Tibial nerve (tissue), 4 donors: ENCODE results near the gene CDC6. TPM values are rescaled to one million over a fixed set of nuclear protein-coding genes. Genes with fewer than 3 reads are reported as not detected.

Source experiments
- DNase-seq, 2 donors: peaks; one replicate each; pipeline ENCODE4 v3.0.0-alpha.2; 2019; ENCODE audit warnings: low spot score in 2 of 2
- H3K27ac ChIP-seq, 4 donors: fragments of 200-600 bp; sonication (generic) in 3 of 4; one replicate each; pipeline ENCODE4 v1.5.1; 2017 to 2019; ENCODE audit warnings: mild to moderate bottlenecking in 1 of 4
- H3K27me3 ChIP-seq, 2 donors: fragments of 200-600 bp; sonication (generic) in 1 of 2; one replicate each; pipeline versions ENCODE4 v1.5.1 to v1.6.0; 2017 to 2019
- H3K36me3 ChIP-seq, 3 donors: fragments of 200-600 bp; sonication (generic); one replicate each; pipeline ENCODE4 v1.5.1; 2018 to 2019
- H3K4me1 ChIP-seq, 4 donors: fragments of 200-600 bp; sonication (generic) in 3 of 4; one replicate each; pipeline ENCODE4 v1.5.1; 2017 to 2019
- H3K4me3 ChIP-seq, 4 donors: fragments of 200-600 bp; sonication (generic) in 3 of 4; one replicate each; pipeline ENCODE4 v1.5.1; 2017 to 2019; ENCODE audit warnings: mild to moderate bottlenecking in 1 of 4, moderate library complexity in 1 of 4
- H3K9me3 ChIP-seq, 4 donors: fragments of 200-600 bp; sonication (generic) in 3 of 4; one replicate each; pipeline ENCODE4 v1.5.1; 2017 to 2019
- EP300 ChIP-seq, 2 donors: sonication (generic); formaldehyde crosslinking; IDR thresholded peaks; one replicate each; pipeline ENCODE4 v1.6.1; 2017; ENCODE audit warnings: antibody characterized with exemption in 2 of 2, mild to moderate bottlenecking in 1 of 2
- POLR2A ChIP-seq, 2 donors: fragments of 450-650 bp; IDR thresholded peaks; one replicate each; pipeline ENCODE4 v1.6.1; 2017; ENCODE audit warnings: antibody characterized with exemption in 2 of 2, mild to moderate bottlenecking in 2 of 2, moderate library complexity in 2 of 2
- WGBS, 2 donors: methylation state at CpG; one replicate each; pipeline ENCODE4 v1.1.5; 2018; 5-methylcytosine and 5-hydroxymethylcytosine counted together
- total RNA-seq, 4 donors: library from RNA; depleted of rRNA; stranded (reverse); fragments of >200 nt; gene quantifications; one replicate each; pipeline ENCODE4 v1.1.0, GENCODE V29; 2016
- TF ChIP-seq, protein P1 (sequence below), 5 experiments: fragments of 200-600 bp in 3 of 5; fragments of 450-650 bp in 2 of 5; sonication (generic) in 3 of 5; IDR thresholded peaks; one replicate each; pipeline ENCODE4 v1.5.1; 2016 to 2019; ENCODE audit warnings: antibody characterized with exemption in 5 of 5, mild to moderate bottlenecking in 3 of 5, moderate library complexity in 2 of 5

CDC6 gene
- total RNA-seq, 4 donors from 2014 or later = 0.20 to 1.8 (median 0.43) TPM

GRCh38 chr17:40316571-40317344, 29.1 kb downstream of the CDC6 start:
- Histone ChIP-seq H3K4me3 (peak overlapping the region; percentile 7 to 99 (median 64)), H3K27ac (peak overlapping the region in 3 of 4 donors; percentile 86 to 99 (median 94)), H3K4me1 (peaks cover 0 to 94% (median 75%) of the 10 kb centered on the region in 4 donors), H3K36me3 (no peaks in the 10 kb centered on the region), H3K27me3 (no peaks in the 10 kb centered on the region), H3K9me3 (no peaks in the 10 kb centered on the region)
- TF ChIP-seq, protein P1, sequence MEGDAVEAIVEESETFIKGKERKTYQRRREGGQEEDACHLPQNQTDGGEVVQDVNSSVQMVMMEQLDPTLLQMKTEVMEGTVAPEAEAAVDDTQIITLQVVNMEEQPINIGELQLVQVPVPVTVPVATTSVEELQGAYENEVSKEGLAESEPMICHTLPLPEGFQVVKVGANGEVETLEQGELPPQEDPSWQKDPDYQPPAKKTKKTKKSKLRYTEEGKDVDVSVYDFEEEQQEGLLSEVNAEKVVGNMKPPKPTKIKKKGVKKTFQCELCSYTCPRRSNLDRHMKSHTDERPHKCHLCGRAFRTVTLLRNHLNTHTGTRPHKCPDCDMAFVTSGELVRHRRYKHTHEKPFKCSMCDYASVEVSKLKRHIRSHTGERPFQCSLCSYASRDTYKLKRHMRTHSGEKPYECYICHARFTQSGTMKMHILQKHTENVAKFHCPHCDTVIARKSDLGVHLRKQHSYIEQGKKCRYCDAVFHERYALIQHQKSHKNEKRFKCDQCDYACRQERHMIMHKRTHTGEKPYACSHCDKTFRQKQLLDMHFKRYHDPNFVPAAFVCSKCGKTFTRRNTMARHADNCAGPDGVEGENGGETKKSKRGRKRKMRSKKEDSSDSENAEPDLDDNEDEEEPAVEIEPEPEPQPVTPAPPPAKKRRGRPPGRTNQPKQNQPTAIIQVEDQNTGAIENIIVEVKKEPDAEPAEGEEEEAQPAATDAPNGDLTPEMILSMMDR (IDR thresholded peaks at IDR 0.05) = no peak
- TF ChIP-seq POLR2A (IDR thresholded peaks at IDR 0.05) = peak in 1 of 2 donors; percentile 29
- peak in 1 of 2 donors; percentile 33 for TF ChIP-seq EP300 (IDR thresholded peaks at IDR 0.05)
- 6 to 29% methylated on average over 30 to 37 of the region's 38 CpGs for WGBS, 2 donors
- DNase-seq = no peak

GRCh38 chr17:40317345-40317873, 29.7 kb downstream of the CDC6 start:
- Histone ChIP-seq H3K27me3 (no peaks in the 10 kb centered on the region), H3K36me3 (no peaks in the 10 kb centered on the region), H3K27ac (peak overlapping the region in 3 of 4 donors; percentile 86 to 99 (median 94)), H3K4me1 (peaks cover 0 to 94% (median 76%) of the 10 kb centered on the region in 4 donors), H3K9me3 (no peaks in the 10 kb centered on the region), H3K4me3 (peak overlapping the region; percentile 63 to 99 (median 73))
- no peak for DNase-seq
- TF ChIP-seq POLR2A (IDR thresholded peaks at IDR 0.05) = no peak
- TF ChIP-seq, protein P1 (IDR thresholded peaks at IDR 0.05) = peak; percentile 28 to 62 (median 38)
- 3 to 6% methylated on average over 6 of the region's 6 CpGs for WGBS, 2 donors

DNA sequence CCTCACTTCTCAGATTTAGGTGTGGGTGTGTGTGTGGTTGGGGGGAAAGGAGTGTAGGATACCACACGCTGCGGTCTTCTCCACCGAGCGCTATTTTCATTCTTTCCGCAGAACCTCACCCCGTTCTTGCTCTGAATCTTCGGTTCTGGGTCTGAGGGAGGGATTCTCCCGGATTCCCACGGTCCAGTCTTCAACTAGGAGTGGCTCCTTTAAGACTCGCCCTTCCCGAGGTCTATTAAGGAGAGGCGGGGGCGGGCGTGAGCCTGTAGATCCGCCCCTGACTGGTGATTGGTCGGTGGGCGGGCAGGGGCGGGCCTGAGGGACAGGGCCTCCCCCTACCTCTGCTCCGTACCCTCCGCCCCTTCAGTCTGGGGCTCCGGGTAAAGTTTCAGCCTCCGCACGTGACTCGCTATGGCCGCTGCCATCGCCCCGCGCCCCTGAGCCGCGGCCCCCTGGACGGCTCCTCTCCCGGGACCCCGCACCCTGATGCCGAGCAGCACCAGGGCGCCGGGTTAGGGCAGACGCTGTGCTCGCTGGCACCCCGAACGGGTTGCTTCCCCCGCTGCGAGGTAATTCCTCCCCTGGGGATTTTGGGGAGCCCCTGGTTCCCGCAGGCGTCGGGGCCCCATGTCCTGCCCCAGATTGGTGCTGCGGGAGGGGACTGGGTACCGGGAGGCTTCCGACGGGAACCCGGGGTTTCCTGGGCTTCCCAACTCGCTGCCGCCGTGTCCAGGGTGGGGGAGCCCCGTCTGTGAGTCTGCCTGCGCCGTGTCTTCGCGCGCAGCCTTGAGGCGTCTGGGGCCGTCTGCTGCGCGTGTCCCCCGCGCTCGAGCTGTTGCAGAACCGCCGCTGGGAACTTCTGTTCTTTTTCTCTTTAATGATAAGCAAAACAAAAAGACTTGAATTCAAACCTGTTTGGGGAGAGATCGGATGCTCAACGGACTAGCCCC, 30.5 kb downstream of the CDC6 start:
- Histone ChIP-seq H3K36me3 (no peaks in the 10 kb centered on the region), H3K4me3 (peak overlapping the region; percentile 63 to 99 (median 73)), H3K4me1 (peaks cover 0 to 94% (median 76%) of the 10 kb centered on the region in 4 donors), H3K9me3 (no peaks in the 10 kb centered on the region), H3K27ac (peak overlapping the region; percentile 77 to 99 (median 90)), H3K27me3 (no peaks in the 10 kb centered on the region)
- TF ChIP-seq, protein P1 (IDR thresholded peaks at IDR 0.05) = peak in 1 of 5 experiments; percentile 18
- TF ChIP-seq EP300 (IDR thresholded peaks at IDR 0.05) (peak; percentile 25 to 94), POLR2A (IDR thresholded peaks at IDR 0.05) (peak; percentile 40 to 83)
- WGBS, 2 donors = 0 to 1% methylated on average over 41 to 53 of the region's 70 CpGs
- DNase-seq = peak; percentile 97 to 98

DNA sequence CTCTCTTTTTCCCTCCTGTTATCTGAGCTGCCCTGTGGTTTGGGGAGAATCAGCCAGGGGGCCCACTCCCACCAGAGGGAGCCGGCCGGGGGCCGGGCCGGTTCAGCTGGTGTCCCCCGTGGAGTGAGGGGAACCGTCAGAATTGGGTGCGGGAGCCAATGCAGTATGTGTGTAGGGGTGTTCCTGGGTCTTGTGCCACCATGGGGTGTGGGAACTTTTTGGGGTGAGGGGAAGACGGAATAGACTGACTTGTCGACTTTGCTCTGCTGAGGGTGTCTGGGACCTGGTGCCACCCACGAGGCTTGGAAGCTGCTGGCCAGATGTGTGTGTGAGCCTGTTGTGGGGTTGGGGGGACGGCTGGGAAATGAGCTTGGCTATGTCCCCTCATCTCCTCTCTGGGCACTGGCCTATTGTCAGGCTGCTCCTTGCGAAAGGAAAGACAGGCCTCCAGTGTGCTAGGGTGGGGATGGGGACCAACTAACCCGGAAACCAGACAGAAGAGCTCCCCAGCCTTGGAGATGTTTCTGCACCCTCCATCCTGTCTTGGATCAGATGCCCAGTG, 31.2 kb downstream of the CDC6 start:
- no peaks in the 10 kb centered on the region for H3K9me3 ChIP-seq
- TF ChIP-seq EP300 (IDR thresholded peaks at IDR 0.05) (no peak), POLR2A (IDR thresholded peaks at IDR 0.05) (no peak)
- TF ChIP-seq, protein P1 (IDR thresholded peaks at IDR 0.05) = no peak
- peaks cover 0 to 94% (median 79%) of the 10 kb centered on the region in 4 donors for H3K4me1 ChIP-seq
- 3% methylated on average over 12 to 13 of the region's 13 CpGs for WGBS, 2 donors
- no peaks in the 10 kb centered on the region for H3K27me3 ChIP-seq
- DNase-seq = no peak
- H3K4me3 ChIP-seq = peak overlapping the region; percentile 63 to 99 (median 73)
- peak overlapping the region; percentile 77 to 99 (median 90) for H3K27ac ChIP-seq
- H3K36me3 ChIP-seq = no peaks in the 10 kb centered on the region
